HepG2 (cell line): Measurements from ENCODE around the gene MYADML2. TPM values are rescaled to one million over a fixed set of nuclear protein-coding genes. Genes with fewer than 3 reads are reported as not detected.

Experiments used
- ADNP ChIP-seq: sonication (generic); formaldehyde crosslinking; IDR thresholded peaks from 2 replicates; pipeline ENCODE4 v1.4.0; 2020; ENCODE audit warnings: missing genetic modification reagents
- CCDC6 ChIP-seq: sonication (generic); formaldehyde crosslinking; IDR thresholded peaks from 2 replicates; pipeline ENCODE4 v1.8.1; 2022; ENCODE audit warnings: mild to moderate bottlenecking, missing genetic modification reagents, moderate library complexity
- EZH2 ChIP-seq: conservative IDR thresholded peaks from 2 replicates; pipeline ENCODE4 v1.6.1; 2012; ENCODE audit warnings: mild to moderate bottlenecking, low read depth, low read length, moderate library complexity
- HCFC1 ChIP-seq: fragments of 150-350 bp; IDR thresholded peaks from 2 replicates; pipeline ENCODE4 v1.6.1; 2014; ENCODE audit warnings: low read depth, low read length
- MAFG ChIP-seq: sonication (generic); formaldehyde crosslinking; IDR thresholded peaks from 2 replicates; pipeline ENCODE4 v1.5.1; 2020; ENCODE audit warnings: mild to moderate bottlenecking, missing genetic modification reagents
- MBD4 ChIP-seq: IDR thresholded peaks from 2 replicates; pipeline ENCODE4 v1.6.1; 2012; ENCODE audit warnings: low read length, inconsistent platforms, borderline replicate concordance
- NFE2L2 ChIP-seq: fragments of 150-350 bp; IDR thresholded peaks from 2 replicates; pipeline ENCODE4 v1.6.1; 2014; ENCODE audit warnings: low read length
- NONO ChIP-seq, 2 experiments: fragments of 450-650 bp in 1 of 2; sonication (generic) in 1 of 2; formaldehyde crosslinking in 1 of 2; IDR thresholded peaks in 1 of 2; conservative IDR thresholded peaks in 1 of 2; 2 replicates each; pipeline versions ENCODE4 v1.6.1 to v1.8.0; 2017 to 2022; ENCODE audit warnings: mild to moderate bottlenecking in 1 of 2, missing genetic modification reagents in 1 of 2, moderate library complexity in 1 of 2
- RNF2 ChIP-seq: fragments of 450-650 bp; conservative IDR thresholded peaks from 2 replicates; pipeline ENCODE4 v1.6.1; 2016; ENCODE audit warnings: low read depth
- SCMH1 ChIP-seq: sonication (generic); formaldehyde crosslinking; IDR thresholded peaks from 2 replicates; pipeline ENCODE4 v1.9.0; 2021; ENCODE audit warnings: missing genetic modification reagents, mild to moderate bottlenecking, borderline replicate concordance
- SETDB1 ChIP-seq: sonication (generic); formaldehyde crosslinking; IDR thresholded peaks from 2 replicates; pipeline ENCODE4 v1.5.1; 2020; ENCODE audit warnings: missing genetic modification reagents, mild to moderate bottlenecking, borderline replicate concordance
- ZNF30 ChIP-seq: sonication (generic); formaldehyde crosslinking; IDR thresholded peaks from 2 replicates; pipeline ENCODE4 v1.5.0; 2020; ENCODE audit warnings: mild to moderate bottlenecking, missing genetic modification reagents
- ZNF572 ChIP-seq: sonication (generic); formaldehyde crosslinking; IDR thresholded peaks from 2 replicates; pipeline ENCODE4 v1.5.1; 2020; ENCODE audit warnings: mild to moderate bottlenecking, missing genetic modification reagents
- ZNF709 ChIP-seq: sonication (generic); formaldehyde crosslinking; IDR thresholded peaks from 2 replicates; pipeline ENCODE4 v1.5.0; 2020; ENCODE audit warnings: mild to moderate bottlenecking, missing genetic modification reagents
- ZNF724P ChIP-seq: sonication (generic); formaldehyde crosslinking; IDR thresholded peaks from 2 replicates; pipeline ENCODE4 v1.8.0; 2022; ENCODE audit warnings: missing genetic modification reagents, borderline replicate concordance
- ZNF839 ChIP-seq: sonication (generic); formaldehyde crosslinking; IDR thresholded peaks from 2 replicates; pipeline ENCODE4 v1.4.0; 2020; ENCODE audit warnings: missing genetic modification reagents, mild to moderate bottlenecking, borderline replicate concordance
- polyA plus RNA-seq, 8 experiments: library from polyadenylated mRNA; depleted of rRNA in 3 of 8; stranded (reverse) in 7 of 8; unstranded in 1 of 8; fragments of >200 nt; fragmentation: Illumina TruSeq in 4 of 8; extraction: Trizol in 4 of 8; gene quantifications; 2 replicates each; pipeline versions ENCODE4 v1.2.1 to v1.2.3, GENCODE V29; 2011 to 2016; ENCODE audit warnings: low read depth in 4 of 8, missing spikeins in 1 of 8, mixed read lengths in 1 of 8; ENCODE audit not compliant: insufficient read depth in 1 of 8
- total RNA-seq, 5 experiments: library from RNA; depleted of rRNA; stranded (reverse); fragments of >200 nt; fragmentation: Illumina TruSeq; extraction: Trizol; gene quantifications; 2 replicates each; pipeline ENCODE4 v1.2.3, GENCODE V29; 2016; ENCODE audit warnings: low read depth in 1 of 5
- TF ChIP-seq, protein P1 (sequence below): IDR thresholded peaks from 2 replicates; pipeline ENCODE4 v1.6.1; 2016; ENCODE audit warnings: missing compliant biosample characterization, missing genetic modification reagents, borderline replicate concordance
- TF ChIP-seq, protein P2 (sequence below): IDR thresholded peaks from 2 replicates; pipeline ENCODE4 v1.6.1; 2016; ENCODE audit warnings: mild to moderate bottlenecking, missing biosample characterization, missing genetic modification reagents
- TF ChIP-seq, protein P3 (sequence below): sonication (generic); formaldehyde crosslinking; IDR thresholded peaks from 2 replicates; pipeline ENCODE4 v1.8.1; 2022; ENCODE audit warnings: low read depth, mild to moderate bottlenecking, missing genetic modification reagents
- TF ChIP-seq, protein P4 (sequence below): IDR thresholded peaks from 2 replicates; pipeline ENCODE4 v1.6.1; 2016
- TF ChIP-seq, protein P5 (sequence below): sonication (generic); formaldehyde crosslinking; conservative IDR thresholded peaks from 2 replicates; pipeline ENCODE4 v1.8.0; 2022; ENCODE audit warnings: mild to moderate bottlenecking, moderate library complexity, missing genetic modification reagents

Gene MYADML2
- total and polyA plus RNA-seq, 2 of the 13 experiments (the other 11 are each of a cell fraction or from before 2014, with no cell fraction given) = not detected

DNA sequence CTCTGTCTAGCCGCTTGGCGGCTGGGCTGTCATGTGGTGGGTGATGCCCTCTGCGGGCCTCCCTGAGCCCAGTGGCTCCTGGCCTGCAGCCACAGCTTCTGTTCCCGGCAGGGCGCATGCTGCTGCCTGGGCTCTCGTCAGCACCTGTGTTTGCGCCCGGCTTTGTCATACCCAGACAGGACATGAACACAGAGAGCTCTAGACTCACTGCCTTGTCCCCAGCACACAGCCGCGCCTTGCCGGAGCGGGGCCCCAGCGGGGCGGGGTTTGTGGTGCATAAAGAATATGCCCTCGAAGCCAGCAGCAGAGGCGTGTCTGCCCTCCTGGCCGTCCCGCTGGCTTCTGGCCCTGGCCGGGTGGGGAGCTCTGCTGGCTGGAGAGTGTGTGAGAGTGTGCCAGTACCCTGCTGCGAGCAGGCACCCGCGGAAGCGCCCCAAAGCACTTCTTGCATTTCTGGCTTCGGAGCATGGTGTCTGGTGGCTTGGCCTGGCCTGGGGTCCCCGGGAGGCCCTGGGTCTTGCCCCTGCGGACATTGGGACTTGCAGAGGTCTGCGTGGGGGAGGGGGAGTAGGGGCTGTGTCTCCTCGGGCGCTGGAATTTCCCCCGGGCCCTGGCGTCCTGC lies 44.8 kb upstream of the MYADML2 start (continued):
- TF ChIP-seq NFE2L2 (no peak; the same call in none of the 2 replicates), SETDB1 (CRISPR knock-in tag) (no peak), ZNF724P (no peak; the same call in 1 of the 2 replicates), NONO (IDR thresholded peaks at IDR 0.05) (no peak), NONO (CRISPR knock-in tag; conservative IDR thresholded peaks at IDR 0.05) (peak; percentile 92), RNF2 (peak; percentile 88), EZH2 (no peak), CCDC6 (CRISPR knock-in tag) (peak; percentile 82), SCMH1 (no peak), ZNF709 (no peak), ZNF572 (CRISPR knock-in tag) (0 out of 2 replicates have a peak, but pooled peaks have one; percentile 60), MAFG (CRISPR knock-in tag) (no peak), ZNF839 (CRISPR knock-in tag) (peak; percentile 90; the same call in 1 of the 2 replicates), MBD4 (no peak), HCFC1 (no peak; the same call in 1 of the 2 replicates), ADNP (CRISPR knock-in tag) (no peak), ZNF30 (CRISPR knock-in tag) (peak; percentile 89; the same call in 1 of the 2 replicates)
- TF ChIP-seq, protein P1, sequence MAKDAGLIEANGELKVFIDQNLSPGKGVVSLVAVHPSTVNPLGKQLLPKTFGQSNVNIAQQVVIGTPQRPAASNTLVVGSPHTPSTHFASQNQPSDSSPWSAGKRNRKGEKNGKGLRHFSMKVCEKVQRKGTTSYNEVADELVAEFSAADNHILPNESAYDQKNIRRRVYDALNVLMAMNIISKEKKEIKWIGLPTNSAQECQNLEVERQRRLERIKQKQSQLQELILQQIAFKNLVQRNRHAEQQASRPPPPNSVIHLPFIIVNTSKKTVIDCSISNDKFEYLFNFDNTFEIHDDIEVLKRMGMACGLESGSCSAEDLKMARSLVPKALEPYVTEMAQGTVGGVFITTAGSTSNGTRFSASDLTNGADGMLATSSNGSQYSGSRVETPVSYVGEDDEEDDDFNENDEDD (CRISPR knock-in tag) = peak; percentile 93
- TF ChIP-seq, protein P2, sequence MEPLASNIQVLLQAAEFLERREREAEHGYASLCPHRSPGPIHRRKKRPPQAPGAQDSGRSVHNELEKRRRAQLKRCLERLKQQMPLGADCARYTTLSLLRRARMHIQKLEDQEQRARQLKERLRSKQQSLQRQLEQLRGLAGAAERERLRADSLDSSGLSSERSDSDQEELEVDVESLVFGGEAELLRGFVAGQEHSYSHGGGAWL (CRISPR knock-in tag) = peak; percentile 89; the same call in 1 of the 2 replicates
- TF ChIP-seq, protein P3, sequence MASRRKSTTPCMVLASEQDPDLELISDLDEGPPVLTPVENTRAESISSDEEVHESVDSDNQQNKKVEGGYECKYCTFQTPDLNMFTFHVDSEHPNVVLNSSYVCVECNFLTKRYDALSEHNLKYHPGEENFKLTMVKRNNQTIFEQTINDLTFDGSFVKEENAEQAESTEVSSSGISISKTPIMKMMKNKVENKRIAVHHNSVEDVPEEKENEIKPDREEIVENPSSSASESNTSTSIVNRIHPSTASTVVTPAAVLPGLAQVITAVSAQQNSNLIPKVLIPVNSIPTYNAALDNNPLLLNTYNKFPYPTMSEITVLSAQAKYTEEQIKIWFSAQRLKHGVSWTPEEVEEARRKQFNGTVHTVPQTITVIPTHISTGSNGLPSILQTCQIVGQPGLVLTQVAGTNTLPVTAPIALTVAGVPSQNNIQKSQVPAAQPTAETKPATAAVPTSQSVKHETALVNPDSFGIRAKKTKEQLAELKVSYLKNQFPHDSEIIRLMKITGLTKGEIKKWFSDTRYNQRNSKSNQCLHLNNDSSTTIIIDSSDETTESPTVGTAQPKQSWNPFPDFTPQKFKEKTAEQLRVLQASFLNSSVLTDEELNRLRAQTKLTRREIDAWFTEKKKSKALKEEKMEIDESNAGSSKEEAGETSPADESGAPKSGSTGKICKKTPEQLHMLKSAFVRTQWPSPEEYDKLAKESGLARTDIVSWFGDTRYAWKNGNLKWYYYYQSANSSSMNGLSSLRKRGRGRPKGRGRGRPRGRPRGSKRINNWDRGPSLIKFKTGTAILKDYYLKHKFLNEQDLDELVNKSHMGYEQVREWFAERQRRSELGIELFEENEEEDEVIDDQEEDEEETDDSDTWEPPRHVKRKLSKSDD (CRISPR knock-in tag) = peak; percentile 66; the same call in 1 of the 2 replicates
- TF ChIP-seq, protein P4, sequence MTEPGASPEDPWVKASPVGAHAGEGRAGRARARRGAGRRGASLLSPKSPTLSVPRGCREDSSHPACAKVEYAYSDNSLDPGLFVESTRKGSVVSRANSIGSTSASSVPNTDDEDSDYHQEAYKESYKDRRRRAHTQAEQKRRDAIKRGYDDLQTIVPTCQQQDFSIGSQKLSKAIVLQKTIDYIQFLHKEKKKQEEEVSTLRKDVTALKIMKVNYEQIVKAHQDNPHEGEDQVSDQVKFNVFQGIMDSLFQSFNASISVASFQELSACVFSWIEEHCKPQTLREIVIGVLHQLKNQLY (CRISPR knock-in tag) = peak; percentile 74
- TF ChIP-seq, protein P5, sequence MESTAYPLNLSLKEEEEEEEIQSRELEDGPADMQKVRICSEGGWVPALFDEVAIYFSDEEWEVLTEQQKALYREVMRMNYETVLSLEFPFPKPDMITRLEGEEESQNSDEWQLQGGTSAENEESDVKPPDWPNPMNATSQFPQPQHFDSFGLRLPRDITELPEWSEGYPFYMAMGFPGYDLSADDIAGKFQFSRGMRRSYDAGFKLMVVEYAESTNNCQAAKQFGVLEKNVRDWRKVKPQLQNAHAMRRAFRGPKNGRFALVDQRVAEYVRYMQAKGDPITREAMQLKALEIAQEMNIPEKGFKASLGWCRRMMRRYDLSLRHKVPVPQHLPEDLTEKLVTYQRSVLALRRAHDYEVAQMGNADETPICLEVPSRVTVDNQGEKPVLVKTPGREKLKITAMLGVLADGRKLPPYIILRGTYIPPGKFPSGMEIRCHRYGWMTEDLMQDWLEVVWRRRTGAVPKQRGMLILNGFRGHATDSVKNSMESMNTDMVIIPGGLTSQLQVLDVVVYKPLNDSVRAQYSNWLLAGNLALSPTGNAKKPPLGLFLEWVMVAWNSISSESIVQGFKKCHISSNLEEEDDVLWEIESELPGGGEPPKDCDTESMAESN (CRISPR knock-in tag) = peak; percentile 97
